ENCODE results near the gene ASB16.
"Not testable (repeated sequence)": the region's sequence is repeated elsewhere in the genome, so short reads cannot be mapped to it uniquely, and the experiment has no call there.

ASB16 gene

GRCh38 chr17:44133918-44134476 lies 36.5 kb upstream of the ASB16 start:
- no peak overlapping the region for H3K27ac ChIP-seq (ENCODE audit: low read depth, low read length)

GRCh38 chr17:44134752-44135568 lies 35.5 kb upstream of the ASB16 start:
- no peaks in the 10 kb centered on the region for H3K4me1 ChIP-seq (ENCODE audit: control insufficient read depth, low read length)
- no peaks in the 10 kb centered on the region for H3K9me3 ChIP-seq (ENCODE audit: control insufficient read depth, insufficient read depth, low read length)
- peaks cover 9% of the 10 kb centered on the region for H3K27me3 ChIP-seq (ENCODE audit: control insufficient read depth, low read length)
- H3K79me2 ChIP-seq (ENCODE audit: control insufficient read depth, low read length) = no peaks in the 10 kb centered on the region
- H3K27ac ChIP-seq (ENCODE audit: low read depth, low read length) = no peak overlapping the region
- no peaks in the 10 kb centered on the region for H3F3A ChIP-seq (ENCODE audit: control insufficient read depth, insufficient read depth)
- no peak for TF ChIP-seq EZH2phosphoT487 (IDR thresholded peaks at IDR 0.05; ENCODE audit: borderline replicate concordance, low read length)
- no peak for TF ChIP-seq CTCF (IDR thresholded peaks at IDR 0.05; ENCODE audit: low read depth, low read length, poor library complexity, severe bottlenecking)
- no peaks in the 10 kb centered on the region for H3K9me2 ChIP-seq (replicated peaks; ENCODE audit: control insufficient read depth, low read length)
- H4K20me1 ChIP-seq (ENCODE audit: control insufficient read depth, insufficient read depth, low read depth, low read length) = no peaks in the 10 kb centered on the region
- H3K4me2 ChIP-seq (ENCODE audit: low read length) = no peak overlapping the region
- no peak overlapping the region for H3K4me3 ChIP-seq (ENCODE audit: low read length)
- H3K36me3 ChIP-seq (ENCODE audit: control insufficient read depth, low read length) = no peaks in the 10 kb centered on the region

More at GRCh38 chr17:44133918-44134476, 36.5 kb upstream of the ASB16 start:
- Histone ChIP-seq H3K9me3 (ENCODE audit: control insufficient read depth, insufficient read depth, low read length) (no peaks in the 10 kb centered on the region), H3K9me2 (replicated peaks; ENCODE audit: control insufficient read depth, low read length) (no peaks in the 10 kb centered on the region), H3K4me1 (ENCODE audit: control insufficient read depth, low read length) (no peaks in the 10 kb centered on the region), H3K4me3 (ENCODE audit: low read length) (no peak overlapping the region), H3K27me3 (ENCODE audit: control insufficient read depth, low read length) (peaks cover 9% of the 10 kb centered on the region), H4K20me1 (ENCODE audit: control insufficient read depth, insufficient read depth, low read depth, low read length) (no peaks in the 10 kb centered on the region), H3K4me2 (ENCODE audit: low read length) (no peak overlapping the region), H3K79me2 (ENCODE audit: control insufficient read depth, low read length) (no peaks in the 10 kb centered on the region), H3F3A (ENCODE audit: control insufficient read depth, insufficient read depth) (no peaks in the 10 kb centered on the region), H3K36me3 (ENCODE audit: control insufficient read depth, low read length) (no peaks in the 10 kb centered on the region)
- TF ChIP-seq CTCF (IDR thresholded peaks at IDR 0.05; ENCODE audit: low read depth, low read length, poor library complexity, severe bottlenecking) (no peak), EZH2phosphoT487 (IDR thresholded peaks at IDR 0.05; ENCODE audit: borderline replicate concordance, low read length) (no peak)

GRCh38 chr17:44137891-44138709 lies 32.4 kb upstream of the ASB16 start:
- Histone ChIP-seq H3K79me2 (ENCODE audit: control insufficient read depth, low read length) (peaks cover 13% of the 10 kb centered on the region), H3K36me3 (ENCODE audit: control insufficient read depth, low read length) (peaks cover 3% of the 10 kb centered on the region; the same call in 1 of the 2 replicates), H3K4me3 (ENCODE audit: low read length) (no peak overlapping the region), H3F3A (ENCODE audit: control insufficient read depth, insufficient read depth) (no peaks in the 10 kb centered on the region), H3K4me2 (ENCODE audit: low read length) (no peak overlapping the region), H3K27me3 (ENCODE audit: control insufficient read depth, low read length) (peaks cover 9% of the 10 kb centered on the region), H3K4me1 (ENCODE audit: control insufficient read depth, low read length) (peaks cover 12% of the 10 kb centered on the region), H3K9me2 (replicated peaks; ENCODE audit: control insufficient read depth, low read length) (no peaks in the 10 kb centered on the region), H3K27ac (ENCODE audit: low read depth, low read length) (no peak overlapping the region), H4K20me1 (ENCODE audit: control insufficient read depth, insufficient read depth, low read depth, low read length) (no peaks in the 10 kb centered on the region), H3K9me3 (ENCODE audit: control insufficient read depth, insufficient read depth, low read length) (no peaks in the 10 kb centered on the region)
- no peak for TF ChIP-seq EZH2phosphoT487 (IDR thresholded peaks at IDR 0.05; ENCODE audit: borderline replicate concordance, low read length)
- no peak for TF ChIP-seq CTCF (IDR thresholded peaks at IDR 0.05; ENCODE audit: low read depth, low read length, poor library complexity, severe bottlenecking)

GRCh38 chr17:44143921-44144320 lies 26.6 kb upstream of the ASB16 start:
- H3K79me2 ChIP-seq (ENCODE audit: control insufficient read depth, low read length) = peaks cover 40% of the 10 kb centered on the region
- H3K27me3 ChIP-seq (ENCODE audit: control insufficient read depth, low read length); H3K9me3 ChIP-seq (ENCODE audit: control insufficient read depth, insufficient read depth, low read length); H3K27ac ChIP-seq (ENCODE audit: low read depth, low read length); H3K4me2 ChIP-seq (ENCODE audit: low read length); H3K9me2 ChIP-seq (replicated peaks; ENCODE audit: control insufficient read depth, low read length); H4K20me1 ChIP-seq (ENCODE audit: control insufficient read depth, insufficient read depth, low read depth, low read length); H3K4me3 ChIP-seq (ENCODE audit: low read length); H3F3A ChIP-seq (ENCODE audit: control insufficient read depth, insufficient read depth): not testable (repeated sequence)
- peaks cover 13% of the 10 kb centered on the region for H3K4me1 ChIP-seq (ENCODE audit: control insufficient read depth, low read length)
- peaks cover 42% of the 10 kb centered on the region for H3K36me3 ChIP-seq (ENCODE audit: control insufficient read depth, low read length)
